K562 (cell line): Measurements from ENCODE around the gene SLC46A3. TPM values are rescaled to one million over a fixed set of nuclear protein-coding genes. Genes with fewer than 3 reads are reported as not detected.
A peak's percentile ranks its signal among the peaks of the same experiment; 100 is the strongest.

Experiments
- ATAC-seq: fragments of 200-7000 bp; cut with Tn5 transposase; 3 replicates; pipeline ENCODE4 v1.9.1; 2020; ENCODE audit warnings: moderate library complexity
- BruUV-seq: library from RNA; stranded (reverse); fragments of 400-500 nt; replicated peaks from 2 replicates; lab custom pipeline; 2021; lab: Mats Ljungman, UMichigan
- CTCF ChIA-PET: fragments of 300-600 bp; formaldehyde crosslinking; extraction: SDS; loops from one replicate; lab custom pipeline; 2021; ENCODE audit warnings: low intra/inter-chr PET ratio; lab: Yijun Ruan, JAX
- POLR2A ChIA-PET: fragments of 300-600, 350-650 bp; sonication (Branson Sonifier 250); formaldehyde crosslinking; extraction: SDS; loops from one replicate; lab custom pipeline; 2021; ENCODE audit warnings: antibody characterized with exemption, inconsistent platforms; lab: Yijun Ruan, JAX
- DNase-seq, 4 experiments: peaks; one replicate each; pipeline versions ENCODE4 v3.0.0 to v3.0.0-alpha.2; 2011 to 2018; ENCODE audit warnings: low spot score in 3 of 4, mixed read lengths in 3 of 4; ENCODE audit errors: extremely low read depth in 1 of 4
- FAIRE-seq: peaks from 2 replicates; lab custom pipeline; 2011; peaks lifted over from hg19 to GRCh38; lab: Jason Lieb, UNC
- H2AFZ ChIP-seq: 2 replicates; pipeline ENCODE4 v1.6.0; 2011; ENCODE audit warnings: low read depth, low read length, control low read depth, inconsistent platforms
- H3K27ac ChIP-seq: fragments of 200-600 bp; 3 replicates; pipeline ENCODE4 v1.8.0; 2011; ENCODE audit warnings: low read depth, mild to moderate bottlenecking, control low read depth, inconsistent platforms, low read length, moderate library complexity, mixed read lengths; ENCODE audit errors: extremely low read depth
- H3K27me3 ChIP-seq, 2 experiments: fragments of 300-600 bp in 1 of 2; 2 replicates in 1 of 2; 3 replicates in 1 of 2; pipeline versions ENCODE4 v1.6.0 to v1.8.0; 2011; ENCODE audit warnings: inconsistent platforms in 2 of 2, low read length in 2 of 2, mild to moderate bottlenecking in 1 of 2, mixed read lengths in 1 of 2, moderate library complexity in 1 of 2; ENCODE audit not compliant: control insufficient read depth in 2 of 2, insufficient read depth in 2 of 2
- H3K36me3 ChIP-seq: fragments of 300-600 bp; 3 replicates; pipeline ENCODE4 v1.8.0; 2011; ENCODE audit warnings: mild to moderate bottlenecking, low read length, inconsistent platforms; ENCODE audit not compliant: control insufficient read depth, insufficient read depth
- H3K4me1 ChIP-seq, 2 experiments: fragments of 200-600 bp in 1 of 2; replicated peaks in 1 of 2; 2 replicates in 1 of 2; 3 replicates in 1 of 2; pipeline versions ENCODE4 v1.5.1 to v1.8.0; 2011; ENCODE audit warnings: inconsistent platforms in 2 of 2, low read length in 2 of 2, mild to moderate bottlenecking in 1 of 2, mixed read lengths in 1 of 2, moderate library complexity in 1 of 2; ENCODE audit not compliant: control insufficient read depth in 2 of 2, insufficient read depth in 2 of 2
- H3K4me2 ChIP-seq: 2 replicates; pipeline ENCODE4 v1.6.1; 2011; ENCODE audit warnings: low read length, control low read depth, inconsistent platforms, mixed read lengths; ENCODE audit not compliant: insufficient read depth
- H3K4me3 ChIP-seq: fragments of 200-600 bp; sonication (generic), shearing (Covaris generic); 2 replicates; pipeline ENCODE4 v1.5.1; 2016; ENCODE audit warnings: control low read depth, inconsistent platforms
- H3K79me2 ChIP-seq: fragments of 200-600 bp; 3 replicates; pipeline ENCODE4 v1.8.0; 2011; ENCODE audit warnings: low read length, inconsistent platforms; ENCODE audit not compliant: control insufficient read depth, insufficient read depth
- H3K9ac ChIP-seq, 2 experiments: 2 replicates each; pipeline versions ENCODE4 v1.6.0 to v1.6.1; 2011; ENCODE audit warnings: low read depth in 2 of 2, low read length in 2 of 2, control low read depth in 1 of 2, inconsistent platforms in 1 of 2, mild to moderate bottlenecking in 1 of 2, mixed read lengths in 1 of 2; ENCODE audit not compliant: insufficient read depth in 1 of 2
- H3K9me1 ChIP-seq: one replicate; pipeline ENCODE4 v1.6.0; 2011; ENCODE audit warnings: inconsistent platforms, mild to moderate bottlenecking, low read length, moderate library complexity; ENCODE audit not compliant: control insufficient read depth, insufficient read depth
- H3K9me3 ChIP-seq: replicated peaks from 2 replicates; pipeline ENCODE4 v1.5.1; 2011; ENCODE audit warnings: low read depth, low read length, inconsistent platforms; ENCODE audit not compliant: control insufficient read depth, insufficient read depth
- H4K20me1 ChIP-seq: replicated peaks from 2 replicates; pipeline ENCODE4 v1.6.1; 2011; ENCODE audit warnings: low read length, inconsistent platforms, mixed read lengths; ENCODE audit not compliant: control insufficient read depth, insufficient read depth
- ARHGAP35 ChIP-seq: fragments of 450-650 bp; IDR thresholded peaks from 2 replicates; pipeline ENCODE4 v1.6.1; 2018; ENCODE audit not compliant: partially characterized antibody
- CREB3 ChIP-seq: fragments of 450-650 bp; conservative IDR thresholded peaks from 2 replicates; pipeline ENCODE4 v1.6.1; 2016; ENCODE audit warnings: missing genetic modification characterization, low read depth, mild to moderate bottlenecking, missing compliant biosample characterization, moderate library complexity
- ETV6 ChIP-seq, 3 experiments: fragments of 150-350 bp in 1 of 3; sonication (generic) in 1 of 3; formaldehyde crosslinking in 1 of 3; IDR thresholded peaks; 2 replicates each; pipeline versions ENCODE4 v1.6.1 to v1.8.0; 2014 to 2022; ENCODE audit warnings: borderline replicate concordance in 2 of 3, low read depth in 2 of 3, antibody characterized with exemption in 1 of 3, low read length in 1 of 3, mild to moderate bottlenecking in 1 of 3, missing genetic modification reagents in 1 of 3
- JUN ChIP-seq, 2 experiments: sonication (generic) in 1 of 2; formaldehyde crosslinking in 1 of 2; IDR thresholded peaks; 2 replicates each; pipeline versions ENCODE4 v1.6.1 to v1.8.0; 2012 to 2022; ENCODE audit warnings: borderline replicate concordance in 2 of 2, mild to moderate bottlenecking in 2 of 2, improper control_type of control experiment in 1 of 2, low read depth in 1 of 2, low read length in 1 of 2, missing genetic modification reagents in 1 of 2
- MED1 ChIP-seq: sonication (generic); formaldehyde crosslinking; IDR thresholded peaks from 2 replicates; pipeline ENCODE4 v1.8.1; 2023; ENCODE audit warnings: missing genetic modification reagents, borderline replicate concordance
- TEAD4 ChIP-seq, 2 experiments: sonication (generic) in 1 of 2; formaldehyde crosslinking in 1 of 2; IDR thresholded peaks; 2 replicates each; pipeline versions ENCODE4 v1.6.1 to v1.8.0; 2012 to 2022; ENCODE audit warnings: borderline replicate concordance in 1 of 2, inconsistent platforms in 1 of 2, low read length in 1 of 2, mild to moderate bottlenecking in 1 of 2, missing genetic modification reagents in 1 of 2
- ZBTB2 ChIP-seq: fragments of 450-650 bp; IDR thresholded peaks from 2 replicates; pipeline ENCODE4 v1.6.1; 2016; ENCODE audit warnings: antibody characterized with exemption
- WGBS: fragments of 100-300 bp; shearing (Covaris generic); methylation state at CpG from one replicate; pipeline ENCODE4 v1.1.6; 2016; ENCODE audit warnings: low coverage, mixed read lengths; ENCODE audit not compliant: insufficient coverage; ENCODE audit errors: missing lambda C conversion rate; 5-methylcytosine and 5-hydroxymethylcytosine counted together
- in situ Hi-C: fragments of 300-500 bp; cut with MboI; formaldehyde crosslinking; loops from 4 replicates; pipeline ENCODE4 v1.15.0; 2018; ENCODE audit warnings: inconsistent platforms, mixed read lengths
- intact Hi-C: fragments of 100-400 bp; cut with micrococcal nuclease; formaldehyde crosslinking; loops from 2 replicates; pipeline ENCODE4 v1.14.2; 2022
- polyA plus RNA-seq, 8 experiments: library from polyadenylated mRNA; depleted of rRNA in 4 of 8; stranded (reverse) in 5 of 8; unstranded in 3 of 8; fragments of >200 nt; fragmentation: Nextera tagmentation in 2 of 8; fragmentation: Illumina TruSeq in 1 of 8; extraction: Ambion mirVana in 2 of 8; extraction: Trizol in 1 of 8; gene quantifications; 2 replicates each; pipeline versions ENCODE4 v1.2.1 to v1.2.3, GENCODE V29; 2011 to 2014; ENCODE audit warnings: inconsistent platforms in 1 of 8, missing spikeins in 1 of 8
- total RNA-seq, 7 experiments: library from RNA; depleted of rRNA in 6 of 7; stranded (reverse); fragments of >200 nt in 6 of 7; fragmentation: Illumina TruSeq in 2 of 7; extraction: Trizol in 2 of 7; gene quantifications; 2 replicates each; pipeline versions ENCODE4 v1.2.1 to v1.2.3, GENCODE V29; 2011 to 2021; ENCODE audit warnings: low replicate concordance in 1 of 7
- TF ChIP-seq, protein P1 (sequence below): fragments of 450-650 bp; IDR thresholded peaks from 2 replicates; pipeline ENCODE4 v1.7.1; 2018; ENCODE audit warnings: mild to moderate bottlenecking, low read depth; ENCODE audit not compliant: partially characterized antibody
- TF ChIP-seq, protein P2 (sequence below): IDR thresholded peaks from 3 replicates; pipeline ENCODE4 v1.6.1; 2011; ENCODE audit warnings: borderline replicate concordance, mild to moderate bottlenecking, moderate library complexity; ENCODE audit not compliant: insufficient read length; ENCODE audit errors: extremely low read depth

SLC46A3 gene
- total and polyA plus RNA-seq, 9 of the 15 experiments (the other 6 are each of a cell fraction or from before 2014, with no cell fraction given): 0.14 to 1.2 (median 0.51) TPM

DNA sequence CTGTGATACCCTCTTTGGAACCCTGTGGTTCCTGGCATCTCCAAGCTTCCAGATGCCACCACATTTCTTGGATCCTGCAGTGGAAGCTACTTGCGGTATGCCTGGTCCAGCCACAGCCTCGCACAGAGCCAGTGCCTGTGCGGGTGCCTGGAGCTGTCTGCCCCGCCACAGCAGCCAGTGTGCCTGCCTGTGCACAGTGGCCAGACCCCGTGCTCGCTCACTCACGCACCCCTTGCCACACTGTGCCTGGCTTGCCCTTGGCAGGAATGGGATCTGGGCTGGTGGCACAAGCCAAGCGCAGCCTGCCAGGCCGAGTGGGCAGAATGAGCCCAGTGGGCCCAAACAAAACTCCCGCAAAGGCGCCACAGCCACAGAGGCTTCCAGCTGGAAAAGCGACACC lies 33.7 kb downstream of the SLC46A3 start:
- H3K79me2 ChIP-seq: no peaks in the 10 kb centered on the region
- H3K27me3 ChIP-seq: no peaks in the 10 kb centered on the region
- intact Hi-C loops: no loop called here
- peak; percentile 37; the same call in 1 of the 3 replicates for ATAC-seq
- ChIA-PET CTCF (no interaction called here), POLR2A (interaction anchor here (1.0 to 1.6 kb wide), 2 partner anchors 11 to 27 kb away, joined by 3 to 4 read pairs; no protein-coding TSS in a partner anchor)
- H3K4me3 ChIP-seq: no peak overlapping the region
- H3K4me1 ChIP-seq: peaks cover 0 to 10% of the 10 kb centered on the region in 2 experiments; a peak in 3 of 5 replicates
- H3K36me3 ChIP-seq: no peaks in the 10 kb centered on the region
- no peak overlapping the region for H3K9ac ChIP-seq
- no TSS peak for BruUV-seq
- WGBS: 34% methylated on average over 7 of the region's 12 CpGs
- H2AFZ ChIP-seq: no peak overlapping the region
- no peak for DNase-seq
- no peak overlapping the region for H3K4me2 ChIP-seq
- no peak for FAIRE-seq
- H3K27ac ChIP-seq: no peak overlapping the region
- H3K9me3 ChIP-seq: no peaks in the 10 kb centered on the region
- in situ Hi-C loops: loop anchor here (10.0 kb wide), 1 partner anchor 110 kb away; no protein-coding TSS in a partner anchor
- H4K20me1 ChIP-seq: no peaks in the 10 kb centered on the region
- H3K9me1 ChIP-seq: no peaks in the 10 kb centered on the region
- no peak for TF ChIP-seq TEAD4 (IDR thresholded peaks at IDR 0.05; ENCODE audit: low read length)
- no peak for TF ChIP-seq TEAD4 (CRISPR knock-in tag; IDR thresholded peaks at IDR 0.05; ENCODE audit: borderline replicate concordance)
- TF ChIP-seq, protein P1, sequence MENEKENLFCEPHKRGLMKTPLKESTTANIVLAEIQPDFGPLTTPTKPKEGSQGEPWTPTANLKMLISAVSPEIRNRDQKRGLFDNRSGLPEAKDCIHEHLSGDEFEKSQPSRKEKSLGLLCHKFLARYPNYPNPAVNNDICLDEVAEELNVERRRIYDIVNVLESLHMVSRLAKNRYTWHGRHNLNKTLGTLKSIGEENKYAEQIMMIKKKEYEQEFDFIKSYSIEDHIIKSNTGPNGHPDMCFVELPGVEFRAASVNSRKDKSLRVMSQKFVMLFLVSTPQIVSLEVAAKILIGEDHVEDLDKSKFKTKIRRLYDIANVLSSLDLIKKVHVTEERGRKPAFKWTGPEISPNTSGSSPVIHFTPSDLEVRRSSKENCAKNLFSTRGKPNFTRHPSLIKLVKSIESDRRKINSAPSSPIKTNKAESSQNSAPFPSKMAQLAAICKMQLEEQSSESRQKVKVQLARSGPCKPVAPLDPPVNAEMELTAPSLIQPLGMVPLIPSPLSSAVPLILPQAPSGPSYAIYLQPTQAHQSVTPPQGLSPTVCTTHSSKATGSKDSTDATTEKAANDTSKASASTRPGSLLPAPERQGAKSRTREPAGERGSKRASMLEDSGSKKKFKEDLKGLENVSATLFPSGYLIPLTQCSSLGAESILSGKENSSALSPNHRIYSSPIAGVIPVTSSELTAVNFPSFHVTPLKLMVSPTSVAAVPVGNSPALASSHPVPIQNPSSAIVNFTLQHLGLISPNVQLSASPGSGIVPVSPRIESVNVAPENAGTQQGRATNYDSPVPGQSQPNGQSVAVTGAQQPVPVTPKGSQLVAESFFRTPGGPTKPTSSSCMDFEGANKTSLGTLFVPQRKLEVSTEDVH: no peak
- no peak for TF ChIP-seq CREB3 (tag)
- no peak for TF ChIP-seq MED1 (CRISPR knock-in tag)
- no peak for TF ChIP-seq ZBTB2
- TF ChIP-seq, protein P2, sequence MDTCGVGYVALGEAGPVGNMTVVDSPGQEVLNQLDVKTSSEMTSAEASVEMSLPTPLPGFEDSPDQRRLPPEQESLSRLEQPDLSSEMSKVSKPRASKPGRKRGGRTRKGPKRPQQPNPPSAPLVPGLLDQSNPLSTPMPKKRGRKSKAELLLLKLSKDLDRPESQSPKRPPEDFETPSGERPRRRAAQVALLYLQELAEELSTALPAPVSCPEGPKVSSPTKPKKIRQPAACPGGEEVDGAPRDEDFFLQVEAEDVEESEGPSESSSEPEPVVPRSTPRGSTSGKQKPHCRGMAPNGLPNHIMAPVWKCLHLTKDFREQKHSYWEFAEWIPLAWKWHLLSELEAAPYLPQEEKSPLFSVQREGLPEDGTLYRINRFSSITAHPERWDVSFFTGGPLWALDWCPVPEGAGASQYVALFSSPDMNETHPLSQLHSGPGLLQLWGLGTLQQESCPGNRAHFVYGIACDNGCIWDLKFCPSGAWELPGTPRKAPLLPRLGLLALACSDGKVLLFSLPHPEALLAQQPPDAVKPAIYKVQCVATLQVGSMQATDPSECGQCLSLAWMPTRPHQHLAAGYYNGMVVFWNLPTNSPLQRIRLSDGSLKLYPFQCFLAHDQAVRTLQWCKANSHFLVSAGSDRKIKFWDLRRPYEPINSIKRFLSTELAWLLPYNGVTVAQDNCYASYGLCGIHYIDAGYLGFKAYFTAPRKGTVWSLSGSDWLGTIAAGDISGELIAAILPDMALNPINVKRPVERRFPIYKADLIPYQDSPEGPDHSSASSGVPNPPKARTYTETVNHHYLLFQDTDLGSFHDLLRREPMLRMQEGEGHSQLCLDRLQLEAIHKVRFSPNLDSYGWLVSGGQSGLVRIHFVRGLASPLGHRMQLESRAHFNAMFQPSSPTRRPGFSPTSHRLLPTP: no peak
- TF ChIP-seq ETV6 (IDR thresholded peaks at IDR 0.05; ENCODE audit: borderline replicate concordance in 1 of 2, low read depth in 2 of 2, low read length in 1 of 2): no peak
- TF ChIP-seq ETV6 (CRISPR knock-in tag; IDR thresholded peaks at IDR 0.05; ENCODE audit: borderline replicate concordance): no peak
- TF ChIP-seq JUN (IDR thresholded peaks at IDR 0.05; ENCODE audit: borderline replicate concordance, low read depth, low read length): no peak
- no peak for TF ChIP-seq JUN (CRISPR knock-in tag; IDR thresholded peaks at IDR 0.05; ENCODE audit: borderline replicate concordance)
- no peak for TF ChIP-seq ARHGAP35
